A673 (cell line): ENCODE data around the gene MC2R.

Experiments
- CTCF ChIP-seq: fragments of 300-800, 200-600 bp; sonication (generic); conservative IDR thresholded peaks from 2 replicates; pipeline ENCODE4 v1.5.1; 2017; ENCODE audit warnings: low read depth, mild to moderate bottlenecking, antibody characterized with exemption, low read length, moderate library complexity, mixed read lengths
- EZH2 ChIP-seq: fragments of 200-600 bp; sonication (generic); IDR thresholded peaks from 2 replicates; pipeline ENCODE4 v1.6.1; 2017; ENCODE audit warnings: borderline replicate concordance, low read depth, mild to moderate bottlenecking, mixed read lengths, antibody characterized with exemption, low read length; ENCODE audit not compliant: poor library complexity, severe bottlenecking

- TF ChIP-seq EZH2 = no peak
- no peak for TF ChIP-seq CTCF
Observed at GRCh38 chr18:13930964-13931363, 15.6 kb upstream of the MC2R start.
